C4-2B (cell line): ENCODE measurements around the gene REXO2.

ENCODE experiments used
- ZFX ChIP-seq: fragments of 450-650 bp; IDR thresholded peaks from 2 replicates; pipeline ENCODE4 v1.6.1; 2017
- TF ChIP-seq, protein P1 (sequence below): fragments of 450-650 bp; conservative IDR thresholded peaks from 2 replicates; pipeline ENCODE4 v1.5.1; 2017; ENCODE audit warnings: mild to moderate bottlenecking

- TF ChIP-seq, protein P1, sequence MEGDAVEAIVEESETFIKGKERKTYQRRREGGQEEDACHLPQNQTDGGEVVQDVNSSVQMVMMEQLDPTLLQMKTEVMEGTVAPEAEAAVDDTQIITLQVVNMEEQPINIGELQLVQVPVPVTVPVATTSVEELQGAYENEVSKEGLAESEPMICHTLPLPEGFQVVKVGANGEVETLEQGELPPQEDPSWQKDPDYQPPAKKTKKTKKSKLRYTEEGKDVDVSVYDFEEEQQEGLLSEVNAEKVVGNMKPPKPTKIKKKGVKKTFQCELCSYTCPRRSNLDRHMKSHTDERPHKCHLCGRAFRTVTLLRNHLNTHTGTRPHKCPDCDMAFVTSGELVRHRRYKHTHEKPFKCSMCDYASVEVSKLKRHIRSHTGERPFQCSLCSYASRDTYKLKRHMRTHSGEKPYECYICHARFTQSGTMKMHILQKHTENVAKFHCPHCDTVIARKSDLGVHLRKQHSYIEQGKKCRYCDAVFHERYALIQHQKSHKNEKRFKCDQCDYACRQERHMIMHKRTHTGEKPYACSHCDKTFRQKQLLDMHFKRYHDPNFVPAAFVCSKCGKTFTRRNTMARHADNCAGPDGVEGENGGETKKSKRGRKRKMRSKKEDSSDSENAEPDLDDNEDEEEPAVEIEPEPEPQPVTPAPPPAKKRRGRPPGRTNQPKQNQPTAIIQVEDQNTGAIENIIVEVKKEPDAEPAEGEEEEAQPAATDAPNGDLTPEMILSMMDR: no peak
- TF ChIP-seq ZFX: no peak
Measured at GRCh38 chr11:114440971-114441763, 1.9 kb downstream of the REXO2 start.
